PFSK-1 (cell line): Measurements from ENCODE around the gene TNFSF8.

Source experiments
- FOXP2 ChIP-seq: optimal IDR thresholded peaks from 2 replicates; pipeline ENCODE3; 2011; ENCODE audit warnings: borderline replicate concordance, control low read depth, inconsistent platforms; ENCODE audit not compliant: insufficient read depth; ENCODE audit errors: extremely low read length, extremely low read depth
- POLR2AphosphoS5 ChIP-seq: IDR thresholded peaks from 2 replicates; pipeline ENCODE4 v1.6.1; 2012; ENCODE audit warnings: low read depth, mild to moderate bottlenecking, control low read depth, low read length, moderate library complexity
- REST ChIP-seq, 2 experiments: IDR thresholded peaks; 2 replicates each; pipeline versions ENCODE4 v1.6.1 to v1.8.0; 2011 to 2012; ENCODE audit warnings: low read depth in 2 of 2, low read length in 2 of 2, control low read depth in 1 of 2, inconsistent platforms in 1 of 2, mild to moderate bottlenecking in 1 of 2, moderate library complexity in 1 of 2; ENCODE audit not compliant: insufficient read depth in 1 of 2
- SIN3A ChIP-seq: IDR thresholded peaks from 2 replicates; pipeline ENCODE4 v1.6.1; 2012; ENCODE audit warnings: mild to moderate bottlenecking, low read length, moderate library complexity, borderline replicate concordance; ENCODE audit not compliant: insufficient read depth
- TAF1 ChIP-seq: IDR thresholded peaks from 2 replicates; pipeline ENCODE4 v1.6.1; 2012; ENCODE audit warnings: low read length, control low read depth, borderline replicate concordance; ENCODE audit not compliant: insufficient read depth

The TNFSF8 gene

GRCh38 chr9:114968671-114969070 lies 38.3 kb upstream of the TNFSF8 start:
- no peak for TF ChIP-seq FOXP2

- TF ChIP-seq FOXP2 (no peak), SIN3A (no peak), TAF1 (no peak)
Measured at GRCh38 chr9:114965564-114965963, 35.2 kb upstream of the TNFSF8 start.

GRCh38 chr9:114962809-114963208 lies 32.4 kb upstream of the TNFSF8 start:
- TF ChIP-seq POLR2AphosphoS5 (no peak), SIN3A (no peak)

- TF ChIP-seq SIN3A: no peak
Measured at GRCh38 chr9:114960276-114960675, 29.9 kb upstream of the TNFSF8 start.

GRCh38 chr9:114958844-114959235 lies 28.4 kb upstream of the TNFSF8 start:
- no peak for TF ChIP-seq SIN3A
- TF ChIP-seq FOXP2: no peak
- no peak for TF ChIP-seq TAF1
- no peak for TF ChIP-seq POLR2AphosphoS5
- TF ChIP-seq REST (IDR thresholded peaks at IDR 0.05; ENCODE audit: insufficient read depth in 1 of 2, low read depth in 2 of 2, low read length in 2 of 2): no peak

- TF ChIP-seq REST (IDR thresholded peaks at IDR 0.05; ENCODE audit: insufficient read depth in 1 of 2, low read depth in 2 of 2, low read length in 2 of 2) (no peak), FOXP2 (no peak), POLR2AphosphoS5 (no peak), SIN3A (no peak), TAF1 (no peak)
Measured at GRCh38 chr9:114958021-114958843, 27.8 kb upstream of the TNFSF8 start.

GRCh38 chr9:114957558-114957957 lies 27.2 kb upstream of the TNFSF8 start:
- TF ChIP-seq FOXP2 (no peak), POLR2AphosphoS5 (no peak), REST (IDR thresholded peaks at IDR 0.05; ENCODE audit: insufficient read depth in 1 of 2, low read depth in 2 of 2, low read length in 2 of 2) (no peak), SIN3A (no peak), TAF1 (no peak)
